Prostate gland (tissue), 1 donor: Measurements from ENCODE around the gene MAML2.

Source experiments
- POLR2A ChIP-seq: fragments of 450-650 bp; IDR thresholded peaks from one replicate; pipeline ENCODE4 v1.6.1; 2016; ENCODE audit warnings: antibody characterized with exemption, mild to moderate bottlenecking
- POLR2AphosphoS5 ChIP-seq: sonication (generic); formaldehyde crosslinking; IDR thresholded peaks from one replicate; pipeline ENCODE4 v1.6.1; 2017; ENCODE audit warnings: antibody characterized with exemption

GRCh38 chr11:95977534-95978174 lies 365.3 kb downstream of the MAML2 start:
- TF ChIP-seq POLR2A: no peak
- no peak for TF ChIP-seq POLR2AphosphoS5
